Measurements from ENCODE around the gene ITLN1. TPM values are rescaled to one million over a fixed set of nuclear protein-coding genes. Genes with fewer than 3 reads are reported as not detected.
"Not testable (repeated sequence)": the region's sequence is repeated elsewhere in the genome, so short reads cannot be mapped to it uniquely, and the experiment has no call there.

Gene ITLN1
- total RNA-seq, 2 experiments from 2014 or later, result not detected

- H3K4me3 Mint-ChIP-seq, result no peak overlapping the region
- no peak for ATAC-seq
- H3K9me3 Mint-ChIP-seq, result peaks cover 4% of the 10 kb centered on the region
- no peaks in the 10 kb centered on the region for H3K36me3 Mint-ChIP-seq (ENCODE audit: low read depth)
- TF ChIP-seq CTCF (IDR thresholded peaks at IDR 0.05), result no peak
- POLR2A ChIA-PET, result interaction anchor here (0.6 kb wide), 1 partner anchor 222 kb away, joined by 3 read pairs; no protein-coding TSS in a partner anchor
- DNase-seq, result no peak
- CTCF ChIA-PET, result interaction anchor here (0.6 to 1.6 kb wide), 5 partner anchors 48 to 156 kb away, joined by 3 to 4 read pairs (median 3); partner anchors contain the start of gene USF1
- no peaks in the 10 kb centered on the region for H3K4me1 Mint-ChIP-seq (ENCODE audit: low read depth)
- no peak overlapping the region for H3K27ac Mint-ChIP-seq
- peaks cover 2% of the 10 kb centered on the region for H3K27me3 Mint-ChIP-seq
- intact Hi-C loops (cut with micrococcal nuclease), result no loop called here
Measured at GRCh38 chr1:160888926-160889325, 3.9 kb upstream of the ITLN1 start.

GRCh38 chr1:160887071-160887470 is 2.1 kb upstream of the ITLN1 start:
- DNase-seq (no peak), ATAC-seq (no peak)
- no peak for TF ChIP-seq CTCF (IDR thresholded peaks at IDR 0.05)
- Mint-ChIP-seq H3K9me3 (no peaks in the 10 kb centered on the region), H3K4me3 (no peak overlapping the region), H3K36me3 (ENCODE audit: low read depth) (no peaks in the 10 kb centered on the region), H3K27me3 (peaks cover 2% of the 10 kb centered on the region), H3K4me1 (ENCODE audit: low read depth) (no peaks in the 10 kb centered on the region), H3K27ac (no peak overlapping the region)
- ChIA-PET POLR2A (no interaction called here), CTCF (interaction anchor here (0.8 kb wide), 1 partner anchor 65 kb away, joined by 4 read pairs; no protein-coding TSS in a partner anchor)
- intact Hi-C loops (cut with micrococcal nuclease), result no loop called here

GRCh38 chr1:160884579-160884978 is 401 bp downstream of the ITLN1 start:
- intact Hi-C loops (cut with micrococcal nuclease), result no loop called here
- Mint-ChIP-seq H3K4me3 (no peak overlapping the region), H3K36me3 (ENCODE audit: low read depth) (no peaks in the 10 kb centered on the region), H3K9me3 (no peaks in the 10 kb centered on the region), H3K27me3 (no peaks in the 10 kb centered on the region), H3K4me1 (ENCODE audit: low read depth) (no peaks in the 10 kb centered on the region), H3K27ac (no peak overlapping the region)
- no peak for DNase-seq
- ChIA-PET POLR2A (no interaction called here), CTCF (interaction anchor here (0.7 to 3.4 kb wide), 11 partner anchors 7 to 157 kb away, joined by 3 to 15 read pairs (median 6); partner anchors contain the start of gene ITLN2)
- peak; percentile 39 for TF ChIP-seq CTCF (IDR thresholded peaks at IDR 0.05)
- peak; percentile 51 for ATAC-seq

GRCh38 chr1:160883581-160884513 is 1.1 kb downstream of the ITLN1 start:
- no peaks in the 10 kb centered on the region for H3K36me3 Mint-ChIP-seq (ENCODE audit: low read depth)
- intact Hi-C loops (cut with micrococcal nuclease), result no loop called here
- no peaks in the 10 kb centered on the region for H3K27me3 Mint-ChIP-seq
- H3K4me1 Mint-ChIP-seq (ENCODE audit: low read depth), result peaks cover 3% of the 10 kb centered on the region
- H3K27ac Mint-ChIP-seq, result no peak overlapping the region
- H3K4me3 Mint-ChIP-seq, result no peak overlapping the region
- H3K9me3 Mint-ChIP-seq, result no peaks in the 10 kb centered on the region
- ChIA-PET POLR2A (interaction anchor here (1.2 kb wide), 1 partner anchor 47 kb away, joined by 3 read pairs; no protein-coding TSS in a partner anchor), CTCF (interaction anchor here (1.0 to 8.5 kb wide), 9 partner anchors 10 to 156 kb away, joined by 3 to 104 read pairs (median 6); partner anchors contain the start of gene ITLN2)
- DNase-seq (no peak), ATAC-seq (no peak)
- no peak for TF ChIP-seq CTCF (IDR thresholded peaks at IDR 0.05)

GRCh38 chr1:160882582-160882981 is 2.4 kb downstream of the ITLN1 start:
- DNase-seq, result no peak
- POLR2A ChIA-PET, result no interaction called here
- intact Hi-C loops (cut with micrococcal nuclease), result no loop called here
- no peak for TF ChIP-seq CTCF (IDR thresholded peaks at IDR 0.05)
- H3K27me3 Mint-ChIP-seq, result no peaks in the 10 kb centered on the region
- no peaks in the 10 kb centered on the region for H3K36me3 Mint-ChIP-seq (ENCODE audit: low read depth)
- CTCF ChIA-PET, result interaction anchor here (1.2 to 8.5 kb wide), 5 partner anchors 22 to 69 kb away, joined by 3 to 104 read pairs (median 3); no protein-coding TSS in a partner anchor
- no peak overlapping the region for H3K27ac Mint-ChIP-seq
- no peaks in the 10 kb centered on the region for H3K9me3 Mint-ChIP-seq
- H3K4me3 Mint-ChIP-seq, result no peak overlapping the region
- no peak for ATAC-seq
- peaks cover 4% of the 10 kb centered on the region for H3K4me1 Mint-ChIP-seq (ENCODE audit: low read depth)

GRCh38 chr1:160881264-160881663 is 3.7 kb downstream of the ITLN1 start:
- POLR2A ChIA-PET; H3K36me3 Mint-ChIP-seq (ENCODE audit: low read depth); H3K27me3 Mint-ChIP-seq; H3K9me3 Mint-ChIP-seq; ATAC-seq; DNase-seq; intact Hi-C loops (cut with micrococcal nuclease); H3K27ac Mint-ChIP-seq; H3K4me3 Mint-ChIP-seq: not testable (repeated sequence)
- CTCF ChIA-PET, result interaction anchor here (0.8 to 8.5 kb wide), 5 partner anchors 25 to 76 kb away, joined by 3 to 104 read pairs (median 3); no protein-coding TSS in a partner anchor
- H3K4me1 Mint-ChIP-seq (ENCODE audit: low read depth), result peaks cover 17% of the 10 kb centered on the region

Data from activated CD8-positive, alpha-beta T cell treated with anti-CD3 and anti-CD28 coated beads for 36 hours (primary cell).